ENCODE measurements around the gene CPT1C. TPM values are rescaled to one million over a fixed set of nuclear protein-coding genes. Genes with fewer than 3 reads are reported as not detected.

The CPT1C gene
- 1 to 10 TPM; 1.8 to 4.1 TPM for polyA plus RNA-seq

GRCh38 chr19:49690656-49691242, at the start of gene CPT1C:
Gene CPT1C (plus strand): TSS chr19:49691116. CDS start chr19:49692253, 1,137 bp downstream.
- peaks cover 3 to 20% of the 10 kb centered on the region in 2 donors for H3K36me3 ChIP-seq (ENCODE audit: control insufficient read depth in 2 of 2, insufficient read depth in 2 of 2, low read length in 1 of 2)
- no peaks in the 10 kb centered on the region for H3K27me3 ChIP-seq (ENCODE audit: control insufficient read depth in 1 of 2, insufficient read depth in 2 of 2, low read length in 2 of 2)
- WGBS, 2 donors, result 2 to 3% methylated on average over 38 of the region's 38 CpGs
- H3K4me1 ChIP-seq (ENCODE audit: control insufficient read depth in 2 of 2, insufficient read depth in 2 of 2, low read length in 1 of 2), result peaks cover 0 to 5% of the 10 kb centered on the region in 2 donors
- H3K27ac ChIP-seq (ENCODE audit: low read depth in 2 of 2, low read length in 1 of 2), result peak within 1 kb of the TSS; percentile 66 to 77
- no peaks in the 10 kb centered on the region for H3K9me3 ChIP-seq (ENCODE audit: control insufficient read depth in 2 of 2, insufficient read depth in 1 of 2, low read depth in 1 of 2, low read length in 1 of 2)
- peak within 1 kb of the TSS; percentile 43 to 58 for H3K4me3 ChIP-seq (ENCODE audit: low read depth in 1 of 2, low read length in 2 of 2)

- Histone ChIP-seq H3K27ac (ENCODE audit: low read depth in 2 of 2, low read length in 1 of 2) (peak within 1 kb of the TSS; percentile 95 to 99), H3K9me3 (ENCODE audit: control insufficient read depth in 2 of 2, insufficient read depth in 1 of 2, low read depth in 1 of 2, low read length in 1 of 2) (no peaks in the 10 kb centered on the region), H3K27me3 (ENCODE audit: control insufficient read depth in 1 of 2, insufficient read depth in 2 of 2, low read length in 2 of 2) (no peaks in the 10 kb centered on the region), H3K4me3 (ENCODE audit: low read depth in 1 of 2, low read length in 2 of 2) (peak within 1 kb of the TSS; percentile 89 to 95), H3K36me3 (ENCODE audit: control insufficient read depth in 2 of 2, insufficient read depth in 2 of 2, low read length in 1 of 2) (peaks cover 0 to 12% of the 10 kb centered on the region in 2 donors), H3K4me1 (ENCODE audit: control insufficient read depth in 2 of 2, insufficient read depth in 2 of 2, low read length in 1 of 2) (peaks cover under 1 to 2% of the 10 kb centered on the region in 2 donors)
- 0 to 1% methylated on average over 85 to 87 of the region's 87 CpGs for WGBS, 2 donors
These were observed 49.0 kb upstream of the CPT1C start, which contains the start of gene SCAF1 for GRCh38 chr19:49641688-49642491. Gene SCAF1 (plus strand): TSS chr19:49642209. CDS start chr19:49645027, 2,818 bp downstream.

GRCh38 chr19:49642492-49643035, 48.4 kb upstream of the CPT1C start:
- WGBS, 2 donors, result 4 to 6% methylated on average over 5 of the region's 5 CpGs
- Histone ChIP-seq H3K4me3 (ENCODE audit: low read depth in 1 of 2, low read length in 2 of 2) (peak overlapping the region; percentile 89 to 95), H3K36me3 (ENCODE audit: control insufficient read depth in 2 of 2, insufficient read depth in 2 of 2, low read length in 1 of 2) (peaks cover 4 to 18% of the 10 kb centered on the region in 2 donors), H3K27me3 (ENCODE audit: control insufficient read depth in 1 of 2, insufficient read depth in 2 of 2, low read length in 2 of 2) (no peaks in the 10 kb centered on the region), H3K4me1 (ENCODE audit: control insufficient read depth in 2 of 2, insufficient read depth in 2 of 2, low read length in 1 of 2) (peaks cover 0 to 2% of the 10 kb centered on the region in 2 donors), H3K27ac (ENCODE audit: low read depth in 2 of 2, low read length in 1 of 2) (peak overlapping the region; percentile 93 to 95), H3K9me3 (ENCODE audit: control insufficient read depth in 2 of 2, insufficient read depth in 1 of 2, low read depth in 1 of 2, low read length in 1 of 2) (no peaks in the 10 kb centered on the region)

GRCh38 chr19:49643466-49643865, 47.5 kb upstream of the CPT1C start:
- Histone ChIP-seq H3K9me3 (ENCODE audit: control insufficient read depth in 2 of 2, insufficient read depth in 1 of 2, low read depth in 1 of 2, low read length in 1 of 2) (no peaks in the 10 kb centered on the region), H3K27ac (ENCODE audit: low read depth in 2 of 2, low read length in 1 of 2) (peak overlapping the region in 1 of 2 donors; percentile 0), H3K4me1 (ENCODE audit: control insufficient read depth in 2 of 2, insufficient read depth in 2 of 2, low read length in 1 of 2) (peaks cover 0 to 2% of the 10 kb centered on the region in 2 donors), H3K36me3 (ENCODE audit: control insufficient read depth in 2 of 2, insufficient read depth in 2 of 2, low read length in 1 of 2) (peaks cover 4 to 18% of the 10 kb centered on the region in 2 donors), H3K4me3 (ENCODE audit: low read depth in 1 of 2, low read length in 2 of 2) (no peak overlapping the region), H3K27me3 (ENCODE audit: control insufficient read depth in 1 of 2, insufficient read depth in 2 of 2, low read length in 2 of 2) (no peaks in the 10 kb centered on the region)
- 61 to 68% methylated on average over 2 of the region's 2 CpGs for WGBS, 2 donors

GRCh38 chr19:49645592-49645991, 45.3 kb upstream of the CPT1C start:
- peaks cover 0 to 2% of the 10 kb centered on the region in 2 donors for H3K4me1 ChIP-seq (ENCODE audit: control insufficient read depth in 2 of 2, insufficient read depth in 2 of 2, low read length in 1 of 2)
- 86 to 91% methylated on average over 11 of the region's 11 CpGs for WGBS, 2 donors
- H3K36me3 ChIP-seq (ENCODE audit: control insufficient read depth in 2 of 2, insufficient read depth in 2 of 2, low read length in 1 of 2), result peaks cover 4 to 29% of the 10 kb centered on the region in 2 donors

GRCh38 chr19:49645995-49646394, 44.9 kb upstream of the CPT1C start:
- WGBS, 2 donors, result 93% methylated on average over 13 of the region's 13 CpGs
- Histone ChIP-seq H3K27me3 (ENCODE audit: control insufficient read depth in 1 of 2, insufficient read depth in 2 of 2, low read length in 2 of 2) (no peaks in the 10 kb centered on the region), H3K4me1 (ENCODE audit: control insufficient read depth in 2 of 2, insufficient read depth in 2 of 2, low read length in 1 of 2) (peaks cover 0 to under 1% of the 10 kb centered on the region in 2 donors), H3K4me3 (ENCODE audit: low read depth in 1 of 2, low read length in 2 of 2) (no peak overlapping the region), H3K9me3 (ENCODE audit: control insufficient read depth in 2 of 2, insufficient read depth in 1 of 2, low read depth in 1 of 2, low read length in 1 of 2) (no peaks in the 10 kb centered on the region), H3K27ac (ENCODE audit: low read depth in 2 of 2, low read length in 1 of 2) (no peak overlapping the region), H3K36me3 (ENCODE audit: control insufficient read depth in 2 of 2, insufficient read depth in 2 of 2, low read length in 1 of 2) (peaks cover 4 to 29% of the 10 kb centered on the region in 2 donors)

More at GRCh38 chr19:49645592-49645991, 45.3 kb upstream of the CPT1C start:
- Histone ChIP-seq H3K4me3 (ENCODE audit: low read depth in 1 of 2, low read length in 2 of 2) (no peak overlapping the region), H3K9me3 (ENCODE audit: control insufficient read depth in 2 of 2, insufficient read depth in 1 of 2, low read depth in 1 of 2, low read length in 1 of 2) (no peaks in the 10 kb centered on the region), H3K27ac (ENCODE audit: low read depth in 2 of 2, low read length in 1 of 2) (no peak overlapping the region), H3K27me3 (ENCODE audit: control insufficient read depth in 1 of 2, insufficient read depth in 2 of 2, low read length in 2 of 2) (no peaks in the 10 kb centered on the region)

- Histone ChIP-seq H3K9me3 (ENCODE audit: control insufficient read depth in 2 of 2, insufficient read depth in 1 of 2, low read depth in 1 of 2, low read length in 1 of 2) (no peaks in the 10 kb centered on the region), H3K27me3 (ENCODE audit: control insufficient read depth in 1 of 2, insufficient read depth in 2 of 2, low read length in 2 of 2) (no peaks in the 10 kb centered on the region), H3K36me3 (ENCODE audit: control insufficient read depth in 2 of 2, insufficient read depth in 2 of 2, low read length in 1 of 2) (peaks cover 6 to 35% of the 10 kb centered on the region in 2 donors), H3K27ac (ENCODE audit: low read depth in 2 of 2, low read length in 1 of 2) (no peak overlapping the region), H3K4me1 (ENCODE audit: control insufficient read depth in 2 of 2, insufficient read depth in 2 of 2, low read length in 1 of 2) (no peaks in the 10 kb centered on the region), H3K4me3 (ENCODE audit: low read depth in 1 of 2, low read length in 2 of 2) (no peak overlapping the region)
- 92 to 93% methylated on average over 17 of the region's 17 CpGs for WGBS, 2 donors
These were observed 44.3 kb upstream of the CPT1C start for GRCh38 chr19:49646586-49646985.

- Histone ChIP-seq H3K36me3 (ENCODE audit: control insufficient read depth in 2 of 2, insufficient read depth in 2 of 2, low read length in 1 of 2) (peaks cover 36 to 70% of the 10 kb centered on the region in 2 donors), H3K4me1 (ENCODE audit: control insufficient read depth in 2 of 2, insufficient read depth in 2 of 2, low read length in 1 of 2) (no peaks in the 10 kb centered on the region), H3K27ac (ENCODE audit: low read depth in 2 of 2, low read length in 1 of 2) (no peak overlapping the region), H3K9me3 (ENCODE audit: control insufficient read depth in 2 of 2, insufficient read depth in 1 of 2, low read depth in 1 of 2, low read length in 1 of 2) (no peaks in the 10 kb centered on the region), H3K4me3 (ENCODE audit: low read depth in 1 of 2, low read length in 2 of 2) (no peak overlapping the region), H3K27me3 (ENCODE audit: control insufficient read depth in 1 of 2, insufficient read depth in 2 of 2, low read length in 2 of 2) (no peaks in the 10 kb centered on the region)
- 95 to 96% methylated on average over 65 to 72 of the region's 72 CpGs for WGBS, 2 donors
These were observed 39.7 kb upstream of the CPT1C start for GRCh38 chr19:49651029-49651819.

Data from esophagus (tissue), 2 donors.